ENCODE measurements around the gene SCYGR3. TPM values are rescaled to one million over a fixed set of nuclear protein-coding genes. Genes with fewer than 3 reads are reported as not detected.

SCYGR3 gene
- total and polyA plus RNA-seq, 4 donors: not detected

DNA sequence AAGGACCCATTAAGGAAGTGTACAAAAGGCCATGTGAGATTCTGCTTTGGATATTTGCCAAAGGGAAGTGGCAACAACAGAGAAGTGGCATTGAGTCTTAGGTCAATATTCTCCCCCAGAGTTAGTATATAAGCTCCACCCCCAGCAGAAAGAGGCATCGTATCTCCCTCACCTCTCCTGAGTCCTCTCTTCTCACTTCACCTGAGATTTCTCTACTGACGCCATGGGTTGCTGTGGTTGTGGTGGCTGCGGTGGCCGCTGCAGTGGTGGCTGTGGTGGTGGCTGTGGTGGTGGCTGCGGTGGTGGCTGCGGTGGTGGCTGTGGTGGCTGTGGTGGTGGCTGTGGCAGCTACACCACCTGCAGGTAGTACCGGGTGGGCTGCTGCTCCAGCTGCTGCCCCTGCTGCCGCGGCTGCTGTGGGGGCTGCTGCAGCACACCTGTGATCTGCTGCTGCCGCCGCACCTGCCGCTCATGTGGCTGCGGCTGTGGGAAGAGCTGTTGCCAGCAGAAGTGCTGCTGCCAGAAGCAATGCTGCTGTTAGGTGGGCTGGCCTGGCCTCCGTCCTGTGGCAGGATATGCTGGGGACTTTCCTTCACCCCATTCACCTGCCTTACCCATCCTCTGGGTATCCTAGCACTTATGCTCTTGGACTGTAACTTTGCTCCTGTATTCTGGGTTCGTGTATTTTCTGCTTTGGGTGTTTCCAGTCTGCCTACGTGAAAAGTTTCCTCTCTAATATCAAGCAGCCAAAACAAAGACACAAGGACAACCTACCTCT lies 5.9 kb downstream of the SCYGR3 start:
- DNase-seq (ENCODE audit: low spot score): no peak
- Histone ChIP-seq H3K9ac (ENCODE audit: low read depth in 1 of 2, low read length in 2 of 2) (no peak overlapping the region), H3K27ac (ENCODE audit: low read depth in 1 of 2, low read length in 2 of 2) (no peak overlapping the region), H3K27me3 (ENCODE audit: control insufficient read depth in 4 of 4, insufficient read depth in 4 of 4, low read length in 3 of 4) (no peaks in the 10 kb centered on the region), H3K4me1 (ENCODE audit: control insufficient read depth in 4 of 4, insufficient read depth in 4 of 4, low read length in 3 of 4) (no peaks in the 10 kb centered on the region), H3K9me3 (ENCODE audit: control insufficient read depth in 4 of 4, low read length in 3 of 4) (no peaks in the 10 kb centered on the region), H3K4me3 (ENCODE audit: low read depth in 1 of 3, low read length in 3 of 3) (no peak overlapping the region), H3K36me3 (ENCODE audit: control insufficient read depth in 4 of 4, insufficient read depth in 3 of 4, low read depth in 1 of 4, low read length in 3 of 4) (no peaks in the 10 kb centered on the region)
- 80% methylated on average over 16 of the region's 16 CpGs for WGBS
- no peak for TF ChIP-seq GABPA (IDR thresholded peaks at IDR 0.05 in 1 of 2, conservative IDR thresholded peaks at IDR 0.05 in 1 of 2)
- no peak for TF ChIP-seq RXRA (IDR thresholded peaks at IDR 0.05)
- TF ChIP-seq YY1 (IDR thresholded peaks at IDR 0.05): no peak
- no peak for TF ChIP-seq TAF1 (conservative IDR thresholded peaks at IDR 0.05)
- no peak for TF ChIP-seq ATF3 (IDR thresholded peaks at IDR 0.05)
- TF ChIP-seq, protein P1, sequence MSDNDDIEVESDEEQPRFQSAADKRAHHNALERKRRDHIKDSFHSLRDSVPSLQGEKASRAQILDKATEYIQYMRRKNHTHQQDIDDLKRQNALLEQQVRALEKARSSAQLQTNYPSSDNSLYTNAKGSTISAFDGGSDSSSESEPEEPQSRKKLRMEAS (IDR thresholded peaks at IDR 0.05): no peak
- TF ChIP-seq REST (IDR thresholded peaks at IDR 0.05): no peak
- TF ChIP-seq CTCF (IDR thresholded peaks at IDR 0.05; ENCODE audit: low read depth, low read length, missing input control): no peak

- DNase-seq (ENCODE audit: low spot score): no peak
- H3K27me3 ChIP-seq (ENCODE audit: control insufficient read depth in 4 of 4, insufficient read depth in 4 of 4, low read length in 3 of 4): no peaks in the 10 kb centered on the region
- H3K27ac ChIP-seq (ENCODE audit: low read depth in 1 of 2, low read length in 2 of 2): no peak overlapping the region
- no peaks in the 10 kb centered on the region for H3K4me1 ChIP-seq (ENCODE audit: control insufficient read depth in 4 of 4, insufficient read depth in 4 of 4, low read length in 3 of 4)
- no peaks in the 10 kb centered on the region for H3K9me3 ChIP-seq (ENCODE audit: control insufficient read depth in 4 of 4, low read length in 3 of 4)
- no peak overlapping the region for H3K4me3 ChIP-seq (ENCODE audit: low read depth in 1 of 3, low read length in 3 of 3)
- WGBS: 66% methylated on average over 3 of the region's 3 CpGs
- no peak overlapping the region for H3K9ac ChIP-seq (ENCODE audit: low read depth in 1 of 2, low read length in 2 of 2)
- no peaks in the 10 kb centered on the region for H3K36me3 ChIP-seq (ENCODE audit: control insufficient read depth in 4 of 4, insufficient read depth in 3 of 4, low read depth in 1 of 4, low read length in 3 of 4)
- TF ChIP-seq FOXA2 (IDR thresholded peaks at IDR 0.05): no peak
- TF ChIP-seq SP1 (IDR thresholded peaks at IDR 0.05): no peak
- TF ChIP-seq YY1 (IDR thresholded peaks at IDR 0.05): no peak
- no peak for TF ChIP-seq CTCF (IDR thresholded peaks at IDR 0.05; ENCODE audit: low read depth, low read length, missing input control)
- no peak for TF ChIP-seq RAD21 (IDR thresholded peaks at IDR 0.05)
- no peak for TF ChIP-seq FOXA1 (IDR thresholded peaks at IDR 0.05)
- TF ChIP-seq, protein P2, sequence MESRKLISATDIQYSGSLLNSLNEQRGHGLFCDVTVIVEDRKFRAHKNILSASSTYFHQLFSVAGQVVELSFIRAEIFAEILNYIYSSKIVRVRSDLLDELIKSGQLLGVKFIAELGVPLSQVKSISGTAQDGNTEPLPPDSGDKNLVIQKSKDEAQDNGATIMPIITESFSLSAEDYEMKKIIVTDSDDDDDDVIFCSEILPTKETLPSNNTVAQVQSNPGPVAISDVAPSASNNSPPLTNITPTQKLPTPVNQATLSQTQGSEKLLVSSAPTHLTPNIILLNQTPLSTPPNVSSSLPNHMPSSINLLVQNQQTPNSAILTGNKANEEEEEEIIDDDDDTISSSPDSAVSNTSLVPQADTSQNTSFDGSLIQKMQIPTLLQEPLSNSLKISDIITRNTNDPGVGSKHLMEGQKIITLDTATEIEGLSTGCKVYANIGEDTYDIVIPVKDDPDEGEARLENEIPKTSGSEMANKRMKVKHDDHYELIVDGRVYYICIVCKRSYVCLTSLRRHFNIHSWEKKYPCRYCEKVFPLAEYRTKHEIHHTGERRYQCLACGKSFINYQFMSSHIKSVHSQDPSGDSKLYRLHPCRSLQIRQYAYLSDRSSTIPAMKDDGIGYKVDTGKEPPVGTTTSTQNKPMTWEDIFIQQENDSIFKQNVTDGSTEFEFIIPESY (IDR thresholded peaks at IDR 0.05): no peak
- no peak for TF ChIP-seq TAF1 (conservative IDR thresholded peaks at IDR 0.05)
- no peak for TF ChIP-seq REST (IDR thresholded peaks at IDR 0.05)
- no peak for TF ChIP-seq RXRA (IDR thresholded peaks at IDR 0.05)
- no peak for TF ChIP-seq HNF4G (IDR thresholded peaks at IDR 0.05)
- TF ChIP-seq, protein P1 (IDR thresholded peaks at IDR 0.05): no peak
- TF ChIP-seq NR2F2 (IDR thresholded peaks at IDR 0.05): no peak
- TF ChIP-seq JUND (IDR thresholded peaks at IDR 0.05): no peak
- no peak for TF ChIP-seq GABPA (IDR thresholded peaks at IDR 0.05 in 1 of 2, conservative IDR thresholded peaks at IDR 0.05 in 1 of 2)
These were observed 6.7 kb downstream of the SCYGR3 start for GRCh38 chr2:227607941-227608340.
